ENCODE data around the gene TTC7B. TPM values are rescaled to one million over a fixed set of nuclear protein-coding genes. Genes with fewer than 3 reads are reported as not detected.

Gene TTC7B
- total and polyA plus RNA-seq, 2 of the 8 experiments (the other 6 are each of a cell fraction or from before 2014, with no cell fraction given), result 23.7 to 34.0 TPM

- Histone ChIP-seq H3K27me3 (replicated peaks in 1 of 4; ENCODE audit: control insufficient read depth in 3 of 4, extremely low read depth in 1 of 4, insufficient read depth in 3 of 4, low read length in 3 of 4) (no peaks in the 10 kb centered on the region), H4K91ac (replicated peaks; ENCODE audit: insufficient read length, low read length) (no peak overlapping the region), H2BK15ac (ENCODE audit: low read length) (no peak overlapping the region), H3K23ac (ENCODE audit: insufficient read length) (no peak overlapping the region), H2BK5ac (ENCODE audit: low read depth, low read length) (no peak overlapping the region), H3K14ac (ENCODE audit: insufficient read length) (no peak overlapping the region), H3K4me1 (replicated peaks in 1 of 4; ENCODE audit: control insufficient read depth in 3 of 4, insufficient read depth in 4 of 4, low read length in 3 of 4) (no peaks in the 10 kb centered on the region), H3K9ac (replicated peaks in 1 of 4; ENCODE audit: extremely low read depth in 1 of 4, low read depth in 3 of 4, low read length in 3 of 4) (no peak overlapping the region), H2BK20ac (ENCODE audit: low read length) (no peak overlapping the region), H3K23me2 (ENCODE audit: low read depth, low read length) (no peaks in the 10 kb centered on the region), H4K8ac (ENCODE audit: extremely low read depth, insufficient read depth, low read length) (no peak overlapping the region), H2AK5ac (ENCODE audit: low read depth, low read length) (no peak overlapping the region), H4K5ac (ENCODE audit: insufficient read length, low read depth, low read length) (no peak overlapping the region), H3K4ac (replicated peaks; ENCODE audit: insufficient read length, low read depth, low read length) (no peak overlapping the region), H2BK120ac (replicated peaks; ENCODE audit: low read depth, low read length) (no peak overlapping the region), H3K27ac (ENCODE audit: low read depth, low read length) (no peak overlapping the region), H3K36me3 (ENCODE audit: control insufficient read depth in 2 of 4, insufficient read depth in 4 of 4, low read length in 3 of 4) (no peaks in the 10 kb centered on the region), H3K4me3 (ENCODE audit: extremely low read depth in 1 of 4, insufficient read depth in 2 of 4, low read depth in 3 of 4, low read length in 4 of 4) (no peak overlapping the region), H3K9me3 (ENCODE audit: insufficient read depth in 2 of 2, low read depth in 1 of 2, low read length in 1 of 2) (0 out of 4 replicates have a peak, but pooled peaks cover 0 to 5% of the 10 kb centered on the region in 2 experiments), H3K79me1 (ENCODE audit: low read depth, low read length) (no peaks in the 10 kb centered on the region), H3K4me2 (ENCODE audit: insufficient read depth in 1 of 2, low read depth in 2 of 2, low read length in 2 of 2) (no peak overlapping the region), H3K56ac (replicated peaks; ENCODE audit: insufficient read length, low read depth, low read length) (no peak overlapping the region), H3K79me2 (ENCODE audit: control insufficient read depth in 1 of 2, insufficient read depth in 2 of 2, low read length in 2 of 2) (no peaks in the 10 kb centered on the region), H2BK12ac (ENCODE audit: low read depth, low read length) (no peak overlapping the region), H4K20me1 (replicated peaks in 1 of 2; ENCODE audit: control insufficient read depth in 1 of 2, insufficient read depth in 2 of 2, low read length in 2 of 2) (no peaks in the 10 kb centered on the region), H2AFZ (ENCODE audit: low read length) (no peak overlapping the region), H3K18ac (ENCODE audit: extremely low read depth, low read length) (no peak overlapping the region)
- POLR2A ChIA-PET (ENCODE audit: partially characterized antibody), result no interaction called here
- DNase-seq (ENCODE audit: low read depth in 1 of 2, low spot score in 2 of 2), result no peak
- no peak for FAIRE-seq
- 95% methylated on average over 6 of the region's 6 CpGs; no CpG with 5 or more reads in 1 of the 2 experiments for WGBS, 2 experiments (ENCODE audit: extremely low coverage in 1 of 2, insufficient coverage in 1 of 2, insufficient read length in 1 of 2, insufficient replicate concordance in 2 of 2, low coverage in 1 of 2, low lambda C conversion rate in 2 of 2, missing lambda C conversion rate in 1 of 2)
- CTCF ChIA-PET (ENCODE audit: partially characterized antibody), result interaction anchor here (0.9 to 2.0 kb wide), 3 partner anchors 9 to 230 kb away, joined by 3 to 4 read pairs (median 3); no protein-coding TSS in a partner anchor
- no peak for TF ChIP-seq TAF1 (IDR thresholded peaks at IDR 0.05; ENCODE audit: low read depth, low read length)
- TF ChIP-seq CTBP2 (IDR thresholded peaks at IDR 0.05; ENCODE audit: borderline replicate concordance, insufficient read depth, insufficient read length, low read length), result no peak
- no peak for TF ChIP-seq KDM5A (IDR thresholded peaks at IDR 0.05; ENCODE audit: low read length)
- no peak for TF ChIP-seq ZNF274 (IDR thresholded peaks at IDR 0.05; ENCODE audit: borderline replicate concordance, extremely low read depth, low read length)
- TF ChIP-seq ATF3 (IDR thresholded peaks at IDR 0.05; ENCODE audit: insufficient read depth, low read depth, low read length), result no peak
- TF ChIP-seq SIRT6 (IDR thresholded peaks at IDR 0.05; ENCODE audit: low read length), result no peak
- no peak for TF ChIP-seq FOSL1 (IDR thresholded peaks at IDR 0.05; ENCODE audit: insufficient read depth, low read depth, low read length)
- no peak for TF ChIP-seq KDM1A (IDR thresholded peaks at IDR 0.05; ENCODE audit: borderline replicate concordance, low read length)
- no peak for TF ChIP-seq EGR1 (IDR thresholded peaks at IDR 0.05; ENCODE audit: borderline replicate concordance, low read depth, low read length)
- TF ChIP-seq BACH1 (IDR thresholded peaks at IDR 0.05; ENCODE audit: low read length), result no peak
- TF ChIP-seq RNF2 (IDR thresholded peaks at IDR 0.05; ENCODE audit: borderline replicate concordance, low read depth, low read length, missing control alignments, poor library complexity, severe bottlenecking), result no peak
- TF ChIP-seq USF2 (IDR thresholded peaks at IDR 0.05; ENCODE audit: low read length), result no peak
Measured at GRCh38 chr14:90527978-90528377, 288.3 kb downstream of the TTC7B start.
